ENCODE measurements around the gene RSBN1L.

DNA sequence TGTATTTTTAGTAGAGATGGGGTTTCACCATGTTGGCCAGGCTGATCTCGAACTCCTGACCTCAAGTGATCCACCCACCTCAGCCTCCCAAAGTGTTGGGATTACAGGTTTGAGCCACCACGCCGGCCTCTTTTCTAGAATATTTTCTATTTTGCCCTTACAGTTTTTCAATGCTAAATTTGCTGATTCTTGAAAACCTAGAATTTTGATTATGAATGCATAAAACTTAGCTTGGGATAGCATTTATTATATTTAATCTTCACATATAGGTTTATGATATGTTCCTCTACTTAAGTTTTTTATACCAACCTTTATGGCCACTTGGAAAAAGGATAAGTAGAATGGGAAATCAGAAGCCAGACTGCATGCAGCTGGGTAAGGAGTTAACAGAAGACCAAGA is 99.8 kb downstream of the RSBN1L start:
- TF ChIP-seq POLR2AphosphoS5 (IDR thresholded peaks at IDR 0.05) (no peak), POLR2A (IDR thresholded peaks at IDR 0.05) (no peak), CTCF (IDR thresholded peaks at IDR 0.05) (no peak)

All from transverse colon (tissue), 4 donors.